Cardiac ventricle fibroblast (primary cell): ENCODE results near the gene IVNS1ABP. TPM values are rescaled to one million over a fixed set of nuclear protein-coding genes. Genes with fewer than 3 reads are reported as not detected.

ENCODE experiments used
- total RNA-seq: library from RNA; depleted of rRNA; stranded (reverse); fragments of >200 nt; gene quantifications from 2 replicates; pipeline ENCODE4 v1.2.3, GENCODE V29; 2015

The IVNS1ABP gene
- total RNA-seq: 14.9 and 15.4 TPM in 2 replicates

DNA sequence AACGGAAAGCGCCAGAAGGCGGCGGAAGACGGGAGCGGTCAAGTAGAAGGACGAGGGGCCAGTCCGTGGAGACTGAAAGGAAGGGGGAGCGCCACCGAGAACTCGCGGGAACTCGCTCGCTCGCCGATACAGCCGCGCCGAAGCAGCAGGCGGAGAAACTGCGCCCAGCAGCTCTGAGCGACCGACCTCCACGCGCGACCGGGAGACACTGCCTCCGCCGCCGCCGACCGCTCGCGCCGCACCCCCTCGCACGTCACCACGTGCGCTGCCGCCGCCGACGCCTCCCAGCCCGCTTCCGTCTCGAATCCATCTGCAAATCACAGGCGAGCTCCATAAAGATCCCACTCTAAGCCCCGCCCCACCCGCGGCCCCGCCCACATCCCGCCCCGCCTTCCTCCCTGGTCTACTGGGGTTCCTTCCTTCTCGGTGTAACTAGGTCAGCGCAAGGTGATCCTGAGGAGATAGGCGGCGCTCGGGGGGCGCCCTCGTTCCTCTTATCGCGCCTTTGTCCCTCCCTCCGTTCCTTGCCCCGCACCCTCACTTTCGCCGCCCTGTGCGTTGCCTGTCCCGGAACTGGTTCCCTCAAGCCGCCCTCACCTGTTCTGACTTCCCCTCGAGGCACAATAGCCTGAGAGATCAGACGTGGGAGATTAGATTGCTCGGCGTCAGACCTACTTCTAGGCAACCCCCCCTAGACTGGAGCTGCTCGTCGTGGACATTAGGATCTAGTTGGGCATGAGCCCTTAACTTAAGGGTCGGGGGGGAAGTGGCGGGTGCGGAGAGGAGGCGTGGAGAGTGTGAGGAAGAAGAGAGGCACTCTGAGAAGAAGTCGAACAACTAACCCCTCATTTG is at the start of gene IVNS1ABP:
IVNS1ABP (minus strand) TSS at position 210 of the 852 bp plus-strand sequence. CDS start 7,750 bp downstream, outside the sequence.

Other genes with a start within 250 kb of the IVNS1ABP start
- gene TRMT1L, start 160.3 kb downstream of the IVNS1ABP start, total RNA-seq: 24.6 and 25.5 TPM in 2 replicates
- gene SWT1, start 160.1 kb downstream of the IVNS1ABP start, total RNA-seq: 3.1 and 4.3 TPM in 2 replicates